BJ (cell line): Measurements from ENCODE around the gene CCNL2. TPM values are rescaled to one million over a fixed set of nuclear protein-coding genes. Genes with fewer than 3 reads are reported as not detected.

ENCODE experiments used
- CTCF ChIA-PET: fragments of 350-600 bp; formaldehyde crosslinking; extraction: SDS; loops from one replicate; lab custom pipeline; 2021; ENCODE audit warnings: antibody characterized with exemption, inconsistent platforms; lab: Yijun Ruan, JAX
- POLR2A ChIA-PET: fragments of 300-600 bp; sonication (Branson Sonifier 250); formaldehyde crosslinking; extraction: SDS; loops from one replicate; lab custom pipeline; 2021; ENCODE audit warnings: antibody characterized with exemption; lab: Charles Lee
- DNase-seq: peaks from one replicate; pipeline ENCODE4 v3.0.0-alpha.2; 2011; ENCODE audit warnings: low read depth
- H3K27me3 ChIP-seq: 2 replicates; pipeline ENCODE4 v1.6.0; 2011; ENCODE audit warnings: low read length; ENCODE audit not compliant: control insufficient read depth, insufficient read depth
- H3K36me3 ChIP-seq: 2 replicates; pipeline ENCODE4 v1.5.1; 2011; ENCODE audit warnings: low read length; ENCODE audit not compliant: control insufficient read depth, insufficient read depth
- H3K4me3 ChIP-seq: 2 replicates; pipeline ENCODE4 v1.5.1; 2011; ENCODE audit warnings: low read depth, mild to moderate bottlenecking, control low read depth, low read length
- CTCF ChIP-seq: IDR thresholded peaks from 2 replicates; pipeline ENCODE4 v1.5.1; 2011; ENCODE audit warnings: low read depth, mild to moderate bottlenecking, control low read depth, inconsistent platforms, low read length, moderate library complexity; ENCODE audit not compliant: insufficient read depth
- polyA plus RNA-seq: library from polyadenylated mRNA; depleted of rRNA; stranded (reverse); fragments of >200 nt; gene quantifications from 2 replicates; pipeline ENCODE4 v1.2.3, GENCODE V29; 2011

CCNL2 gene
- polyA plus RNA-seq, 1 experiment, result 175 TPM

- no peak for DNase-seq
- ChIA-PET POLR2A (interaction anchor here (0.5 to 1.2 kb wide), 3 partner anchors 25 to 534 kb away, joined by 4 to 19 read pairs (median 6); partner anchors contain the start of gene CCNL2), CTCF (interaction anchor here (0.7 to 6.4 kb wide), 6 partner anchors 14 to 252 kb away, joined by 3 to 46 read pairs (median 4); partner anchors contain the start of gene DVL1)
Observed at GRCh38 chr1:1374589-1374928, 24.6 kb downstream of the CCNL2 start.

GRCh38 chr1:1373815-1374588 lies 25.1 kb downstream of the CCNL2 start:
- POLR2A ChIA-PET, result interaction anchor here (0.6 to 1.2 kb wide), 2 partner anchors 25 to 56 kb away, joined by 4 to 6 read pairs; partner anchors contain the start of gene CCNL2
- CTCF ChIA-PET, result interaction anchor here (0.7 to 6.4 kb wide), 5 partner anchors 14 to 251 kb away, joined by 3 to 46 read pairs (median 3); partner anchors contain the start of gene DVL1
- Histone ChIP-seq H3K27me3 (no peaks in the 10 kb centered on the region), H3K36me3 (peaks cover 5% of the 10 kb centered on the region), H3K4me3 (peak overlapping the region; percentile 78)
- DNase-seq, result no peak
- no peak for TF ChIP-seq CTCF

More at GRCh38 chr1:1374589-1374928, 24.6 kb downstream of the CCNL2 start:
- Histone ChIP-seq H3K36me3 (peaks cover 5% of the 10 kb centered on the region), H3K27me3 (no peaks in the 10 kb centered on the region), H3K4me3 (peak overlapping the region; percentile 78)
- TF ChIP-seq CTCF, result no peak

- POLR2A ChIA-PET, result no interaction called here
- peaks cover 5% of the 10 kb centered on the region for H3K36me3 ChIP-seq
- no peak overlapping the region for H3K4me3 ChIP-seq
- CTCF ChIA-PET, result interaction anchor here (0.5 to 6.4 kb wide), 14 partner anchors 10 to 251 kb away, joined by 3 to 46 read pairs (median 9); partner anchors contain the start of genes DVL1, MXRA8 and TAS1R3
- TF ChIP-seq CTCF, result no peak
- no peak for DNase-seq
- H3K27me3 ChIP-seq, result no peaks in the 10 kb centered on the region
Observed at GRCh38 chr1:1373051-1373814, 25.9 kb downstream of the CCNL2 start.

GRCh38 chr1:1371746-1372711 lies 27.1 kb downstream of the CCNL2 start:
- H3K36me3 ChIP-seq, result peaks cover 5% of the 10 kb centered on the region
- CTCF ChIA-PET, result interaction anchor here (0.5 to 6.4 kb wide), 25 partner anchors 9 to 391 kb away, joined by 3 to 46 read pairs (median 6); partner anchors contain the start of genes DVL1, MXRA8 and TAS1R3
- TF ChIP-seq CTCF, result peak; percentile 94
- H3K4me3 ChIP-seq, result no peak overlapping the region
- H3K27me3 ChIP-seq, result no peaks in the 10 kb centered on the region
- POLR2A ChIA-PET, result interaction anchor here (1.0 kb wide), 1 partner anchor 10 kb away, joined by 4 read pairs; no protein-coding TSS in a partner anchor
- no peak for DNase-seq
